PC-3 (cell line): Measurements from ENCODE around the gene SLC4A2. TPM values are rescaled to one million over a fixed set of nuclear protein-coding genes. Genes with fewer than 3 reads are reported as not detected.

Experiments
- ATAC-seq: fragments of 200-7000 bp; cut with Tn5 transposase; 2 replicates; pipeline ENCODE4 v1.9.1; 2020; ENCODE audit warnings: mild to moderate bottlenecking, moderate library complexity
- BruUV-seq: library from RNA; stranded (reverse); fragments of 400-500 nt; replicated peaks from 2 replicates; lab custom pipeline; 2021; lab: Mats Ljungman, UMichigan
- CTCF ChIA-PET: fragments of 300-600 bp; sonication (Branson Sonifier 250); formaldehyde crosslinking; loops from one replicate; lab custom pipeline; 2022; ENCODE audit warnings: antibody characterized with exemption; lab: Charles Lee
- POLR2A ChIA-PET: fragments of 300-600 bp; sonication (Branson Sonifier 250); formaldehyde crosslinking; loops from one replicate; lab custom pipeline; 2022; ENCODE audit warnings: antibody characterized with exemption; ENCODE audit not compliant: unreplicated experiment; lab: Charles Lee
- DNase-seq: peaks from one replicate; pipeline ENCODE4 v3.0.0-alpha.2; 2015
- H2AFZ ChIP-seq: fragments of 300-600 bp; sonication (generic); 2 replicates; pipeline ENCODE4 v1.6.0; 2016; ENCODE audit warnings: antibody characterized with exemption, low read length
- H3F3A ChIP-seq: fragments of 300-600 bp; sonication (generic); one replicate; pipeline ENCODE4 v1.6.0; 2017; ENCODE audit warnings: antibody characterized with exemption, low read length, control low read depth, mild to moderate bottlenecking; ENCODE audit not compliant: unreplicated experiment
- H3K27ac ChIP-seq: fragments of 300-600 bp; sonication (generic); 2 replicates; pipeline ENCODE4 v1.5.1; 2016; ENCODE audit warnings: mild to moderate bottlenecking, low read length
- H3K27me3 ChIP-seq: fragments of 300-600 bp; sonication (generic); 2 replicates; pipeline ENCODE4 v1.6.1; 2016; ENCODE audit warnings: low read length, mixed read lengths
- H3K36me3 ChIP-seq: fragments of 300-600 bp; sonication (generic); 2 replicates; pipeline ENCODE4 v1.6.1; 2016; ENCODE audit warnings: low read depth, mixed run types, low read length, mixed read lengths
- H3K4me1 ChIP-seq: fragments of 300-600 bp; sonication (generic); 2 replicates; pipeline ENCODE4 v1.5.1; 2016; ENCODE audit warnings: low read length; ENCODE audit not compliant: insufficient read depth
- H3K4me2 ChIP-seq: fragments of 300-600 bp; sonication (generic); 2 replicates; pipeline ENCODE4 v1.6.0; 2016; ENCODE audit warnings: low read length
- H3K4me3 ChIP-seq: fragments of 300-600 bp; sonication (generic); 2 replicates; pipeline ENCODE4 v1.5.1; 2016; ENCODE audit warnings: mild to moderate bottlenecking, low read length, mixed read lengths
- H3K79me2 ChIP-seq: fragments of 300-600 bp; sonication (generic); 2 replicates; pipeline ENCODE4 v1.6.1; 2017; ENCODE audit warnings: low read length, mixed read lengths
- H3K9ac ChIP-seq: fragments of 300-600 bp; sonication (generic); 2 replicates; pipeline ENCODE4 v1.6.0; 2016; ENCODE audit warnings: mild to moderate bottlenecking, low read length
- H3K9me2 ChIP-seq: fragments of 300-600 bp; sonication (generic); replicated peaks from 2 replicates; pipeline ENCODE4 v1.6.1; 2016; ENCODE audit warnings: mixed run types, low read length, mixed read lengths
- H3K9me3 ChIP-seq: fragments of 300-600 bp; sonication (generic); 2 replicates; pipeline ENCODE4 v1.6.1; 2016; ENCODE audit warnings: low read length, mixed read lengths
- H4K20me1 ChIP-seq: fragments of 300-600 bp; sonication (generic); 2 replicates; pipeline ENCODE4 v1.6.1; 2016; ENCODE audit warnings: low read length, mixed read lengths
- EZH2 ChIP-seq: fragments of 300-600 bp; sonication (generic); IDR thresholded peaks from one replicate; pipeline ENCODE4 v1.6.1; 2017; ENCODE audit warnings: antibody characterized with exemption, mild to moderate bottlenecking, low read length; ENCODE audit not compliant: unreplicated experiment
- EZH2phosphoT487 ChIP-seq: fragments of 300-600 bp; sonication (generic); IDR thresholded peaks from 2 replicates; pipeline ENCODE4 v1.6.1; 2018; ENCODE audit warnings: mild to moderate bottlenecking, antibody characterized with exemption, low read length, borderline replicate concordance
- intact Hi-C: fragments of 100-400 bp; cut with micrococcal nuclease; formaldehyde crosslinking; loops from 2 replicates; pipeline ENCODE4 v1.9.0; 2023
- total RNA-seq: library from RNA; depleted of rRNA; stranded (reverse); fragments of >200 nt; gene quantifications from 2 replicates; pipeline ENCODE4 v1.2.3, GENCODE V29; 2014
- TF ChIP-seq, protein P1 (sequence below): fragments of 300-600 bp; sonication (generic); conservative IDR thresholded peaks from 2 replicates; pipeline ENCODE4 v1.5.1; 2017; ENCODE audit warnings: antibody characterized with exemption, low read depth, mild to moderate bottlenecking, low read length

The SLC4A2 gene
- total RNA-seq, 1 experiment from 2014 or later: 284 TPM

DNA sequence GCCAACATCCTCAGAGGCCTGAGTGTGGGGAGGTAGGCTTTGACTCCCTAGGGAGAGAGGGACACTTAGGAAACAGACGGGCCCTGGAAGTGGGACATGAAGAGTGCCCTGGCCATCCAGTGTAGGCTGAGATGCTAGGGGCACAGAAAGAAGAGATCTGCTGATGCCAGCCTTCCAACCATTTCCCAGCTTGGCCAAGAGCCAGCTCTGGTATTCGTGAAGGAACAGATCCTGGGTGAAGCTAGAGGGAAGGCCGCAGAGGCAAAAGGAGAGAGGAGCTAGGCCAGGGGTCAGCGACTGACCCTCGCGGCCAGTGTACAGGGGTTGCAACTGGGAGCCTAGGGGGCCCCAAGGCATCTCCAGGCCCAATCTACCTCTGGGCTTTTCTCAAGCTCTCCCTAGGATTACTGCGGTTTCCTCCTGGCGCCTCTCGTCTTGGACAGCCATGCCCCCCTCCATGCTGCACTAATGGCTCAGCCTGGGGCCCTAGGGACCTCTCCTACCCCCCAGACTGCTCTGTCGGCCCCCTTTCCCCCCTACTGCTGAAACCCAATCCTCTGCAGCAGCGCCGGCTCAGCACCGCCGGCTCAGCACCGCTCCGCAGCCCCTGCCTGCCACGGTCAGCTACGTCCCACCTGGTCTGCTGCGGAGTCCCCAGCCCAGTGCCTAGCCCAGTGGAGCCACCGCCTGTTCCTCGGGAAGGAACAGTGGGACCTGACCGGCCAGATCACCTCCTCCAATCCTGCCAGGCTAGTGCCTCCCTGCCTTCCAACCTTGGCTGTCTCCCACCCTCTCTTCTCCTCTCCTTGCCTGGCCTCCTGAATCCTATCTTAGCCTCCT is 11.2 kb upstream of the SLC4A2 start, which contains the start of gene ASIC3:
ASIC3 (plus strand) TSS at position 556 of the 840 bp plus-strand sequence. CDS start 355 bp downstream, outside the sequence.
- Histone ChIP-seq H3F3A (no peaks in the 10 kb centered on the region), H4K20me1 (no peaks in the 10 kb centered on the region), H3K4me3 (no peak within 1 kb of the TSS), H3K9me2 (no peaks in the 10 kb centered on the region), H3K9ac (no peak within 1 kb of the TSS), H3K36me3 (no peaks in the 10 kb centered on the region), H2AFZ (no peak within 1 kb of the TSS), H3K79me2 (no peaks in the 10 kb centered on the region), H3K4me1 (peaks cover 12% of the 10 kb centered on the region), H3K27me3 (no peaks in the 10 kb centered on the region), H3K27ac (no peak within 1 kb of the TSS), H3K9me3 (no peaks in the 10 kb centered on the region), H3K4me2 (no peak within 1 kb of the TSS)
- intact Hi-C loops: no loop called here
- no TSS peak for BruUV-seq
- ATAC-seq: no peak
- POLR2A ChIA-PET: interaction anchor here (0.5 kb wide), 1 partner anchor 15 kb away, joined by 7 read pairs; no protein-coding TSS in a partner anchor
- no peak for DNase-seq
- CTCF ChIA-PET: interaction anchor here (0.6 kb wide), 1 partner anchor 57 kb away, joined by 3 read pairs; the partner anchor contains the start of gene NOS3
- no peak for TF ChIP-seq EZH2
- no peak for TF ChIP-seq EZH2phosphoT487
- TF ChIP-seq, protein P1, sequence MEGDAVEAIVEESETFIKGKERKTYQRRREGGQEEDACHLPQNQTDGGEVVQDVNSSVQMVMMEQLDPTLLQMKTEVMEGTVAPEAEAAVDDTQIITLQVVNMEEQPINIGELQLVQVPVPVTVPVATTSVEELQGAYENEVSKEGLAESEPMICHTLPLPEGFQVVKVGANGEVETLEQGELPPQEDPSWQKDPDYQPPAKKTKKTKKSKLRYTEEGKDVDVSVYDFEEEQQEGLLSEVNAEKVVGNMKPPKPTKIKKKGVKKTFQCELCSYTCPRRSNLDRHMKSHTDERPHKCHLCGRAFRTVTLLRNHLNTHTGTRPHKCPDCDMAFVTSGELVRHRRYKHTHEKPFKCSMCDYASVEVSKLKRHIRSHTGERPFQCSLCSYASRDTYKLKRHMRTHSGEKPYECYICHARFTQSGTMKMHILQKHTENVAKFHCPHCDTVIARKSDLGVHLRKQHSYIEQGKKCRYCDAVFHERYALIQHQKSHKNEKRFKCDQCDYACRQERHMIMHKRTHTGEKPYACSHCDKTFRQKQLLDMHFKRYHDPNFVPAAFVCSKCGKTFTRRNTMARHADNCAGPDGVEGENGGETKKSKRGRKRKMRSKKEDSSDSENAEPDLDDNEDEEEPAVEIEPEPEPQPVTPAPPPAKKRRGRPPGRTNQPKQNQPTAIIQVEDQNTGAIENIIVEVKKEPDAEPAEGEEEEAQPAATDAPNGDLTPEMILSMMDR: no peak

DNA sequence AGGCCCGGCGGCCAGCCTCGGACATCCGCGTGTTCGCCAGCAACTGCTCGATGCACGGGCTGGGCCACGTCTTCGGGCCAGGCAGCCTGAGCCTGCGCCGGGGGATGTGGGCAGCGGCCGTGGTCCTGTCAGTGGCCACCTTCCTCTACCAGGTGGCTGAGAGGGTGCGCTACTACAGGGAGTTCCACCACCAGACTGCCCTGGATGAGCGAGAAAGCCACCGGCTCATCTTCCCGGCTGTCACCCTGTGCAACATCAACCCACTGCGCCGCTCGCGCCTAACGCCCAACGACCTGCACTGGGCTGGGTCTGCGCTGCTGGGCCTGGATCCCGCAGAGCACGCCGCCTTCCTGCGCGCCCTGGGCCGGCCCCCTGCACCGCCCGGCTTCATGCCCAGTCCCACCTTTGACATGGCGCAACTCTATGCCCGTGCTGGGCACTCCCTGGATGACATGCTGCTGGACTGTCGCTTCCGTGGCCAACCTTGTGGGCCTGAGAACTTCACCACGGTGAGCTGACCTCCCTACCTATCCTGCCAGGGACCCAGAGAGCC is 10.4 kb upstream of the SLC4A2 start:
- no peak overlapping the region for H3K9ac ChIP-seq
- intact Hi-C loops: no loop called here
- no peak for DNase-seq
- no peak overlapping the region for H3K27ac ChIP-seq
- no peak overlapping the region for H3K4me2 ChIP-seq
- POLR2A ChIA-PET: no interaction called here
- CTCF ChIA-PET: no interaction called here
- H3K36me3 ChIP-seq: no peaks in the 10 kb centered on the region
- no peaks in the 10 kb centered on the region for H3K9me2 ChIP-seq
- H3K4me1 ChIP-seq: peaks cover 12% of the 10 kb centered on the region
- no peak for ATAC-seq
- no peaks in the 10 kb centered on the region for H3K79me2 ChIP-seq
- H3K9me3 ChIP-seq: no peaks in the 10 kb centered on the region
- H3K4me3 ChIP-seq: no peak overlapping the region
- H3F3A ChIP-seq: no peaks in the 10 kb centered on the region
- TF ChIP-seq EZH2phosphoT487: no peak
- TF ChIP-seq, protein P1: no peak
- H4K20me1 ChIP-seq: no peaks in the 10 kb centered on the region
- no TSS peak for BruUV-seq
- no peaks in the 10 kb centered on the region for H3K27me3 ChIP-seq
- no peak overlapping the region for H2AFZ ChIP-seq
